ENCODE data around the gene PVALB.

PVALB gene

GRCh38 chr22:36764060-36764459 lies 52.8 kb downstream of the PVALB start:
- no peak for TF ChIP-seq CTCF (conservative IDR thresholded peaks at IDR 0.05; ENCODE audit: low read length)
- no peak overlapping the region for H3K4me3 ChIP-seq (ENCODE audit: low read length)
- no peak for DNase-seq (ENCODE audit: low read depth)

GRCh38 chr22:36763576-36763975 lies 53.3 kb downstream of the PVALB start:
- DNase-seq (ENCODE audit: low read depth): no peak
- TF ChIP-seq CTCF (conservative IDR thresholded peaks at IDR 0.05; ENCODE audit: low read length): no peak
- H3K4me3 ChIP-seq (ENCODE audit: low read length): no peak overlapping the region

GRCh38 chr22:36762687-36763260 lies 54.1 kb downstream of the PVALB start:
- DNase-seq (ENCODE audit: low read depth): peak; percentile 85
- no peak for TF ChIP-seq CTCF (conservative IDR thresholded peaks at IDR 0.05; ENCODE audit: low read length)
- H3K4me3 ChIP-seq (ENCODE audit: low read length): no peak overlapping the region

- no peak overlapping the region for H3K4me3 ChIP-seq (ENCODE audit: low read length)
- DNase-seq (ENCODE audit: low read depth): no peak
- no peak for TF ChIP-seq CTCF (conservative IDR thresholded peaks at IDR 0.05; ENCODE audit: low read length)
Measured at GRCh38 chr22:36761553-36762240, 55.1 kb downstream of the PVALB start.

GRCh38 chr22:36760786-36761185 lies 56.0 kb downstream of the PVALB start:
- no peak overlapping the region for H3K4me3 ChIP-seq (ENCODE audit: low read length)
- TF ChIP-seq CTCF (conservative IDR thresholded peaks at IDR 0.05; ENCODE audit: low read length): no peak
- no peak for DNase-seq (ENCODE audit: low read depth)

- H3K4me3 ChIP-seq (ENCODE audit: low read length): no peak overlapping the region
- TF ChIP-seq CTCF (conservative IDR thresholded peaks at IDR 0.05; ENCODE audit: low read length): no peak
- no peak for DNase-seq (ENCODE audit: low read depth)
Measured at GRCh38 chr22:36759481-36760159, 57.2 kb downstream of the PVALB start.
